ENCODE measurements around the gene MYLK. TPM values are rescaled to one million over a fixed set of nuclear protein-coding genes. Genes with fewer than 3 reads are reported as not detected.

The MYLK gene
- total and polyA plus RNA-seq, 2 of the 4 experiments (the other 2 are of a cell fraction): 299 to 484 TPM

GRCh38 chr3:123724306-123724705, 159.8 kb downstream of the MYLK start:
- no TSS peak for BruUV-seq (replicated peaks)
- no peaks in the 10 kb centered on the region for H4K20me1 ChIP-seq (ENCODE audit: insufficient read depth, low read length)
- peak overlapping the region; percentile 49 for H4K5ac ChIP-seq (ENCODE audit: low read depth, low read length)
- in situ Hi-C loops (cut with MboI; ENCODE audit: low sequenced_read_pairs): no loop called here
- ATAC-seq (ENCODE audit: low read depth): no peak
- H3K18ac ChIP-seq (ENCODE audit: low read depth, low read length): peak overlapping the region; percentile 20; the same call in 1 of the 2 replicates
- no peak overlapping the region for H3K56ac ChIP-seq (ENCODE audit: extremely low read depth, insufficient read depth, low read length)
- peaks cover 23 to 45% of the 10 kb centered on the region in 2 experiments for H3K79me1 ChIP-seq (ENCODE audit: low read depth in 1 of 2, low read length in 2 of 2)
- H4K91ac ChIP-seq (ENCODE audit: insufficient read depth, low read depth, low read length): peak overlapping the region; percentile 50
- H2AK5ac ChIP-seq (ENCODE audit: low read depth, low read length): peak overlapping the region; percentile 89
- H3K9me1 ChIP-seq (ENCODE audit: insufficient read depth, low read length): peaks cover 5% of the 10 kb centered on the region
- no peak overlapping the region for H2AFZ ChIP-seq (replicated peaks; ENCODE audit: low read length, poor library complexity)
- H2BK15ac ChIP-seq (ENCODE audit: low read depth, low read length): peak overlapping the region; percentile 35; the same call in 1 of the 3 replicates
- dilution Hi-C loops (cut with HindIII; ENCODE audit: low sequenced_read_pairs, unreplicated experiment): no loop called here
- peak overlapping the region in 1 of 2 experiments; percentile 57; a peak in 2 of 4 replicates for H4K8ac ChIP-seq (ENCODE audit: low read depth in 2 of 2, low read length in 2 of 2)
- no peak for TF ChIP-seq MXI1 (IDR thresholded peaks at IDR 0.05; ENCODE audit: borderline replicate concordance, low read depth, low read length)
- TF ChIP-seq SMC3 (IDR thresholded peaks at IDR 0.05; ENCODE audit: low read depth, low read length): 0 out of 2 replicates have a peak, but pooled peaks have one; percentile 16
- TF ChIP-seq, protein P1, sequence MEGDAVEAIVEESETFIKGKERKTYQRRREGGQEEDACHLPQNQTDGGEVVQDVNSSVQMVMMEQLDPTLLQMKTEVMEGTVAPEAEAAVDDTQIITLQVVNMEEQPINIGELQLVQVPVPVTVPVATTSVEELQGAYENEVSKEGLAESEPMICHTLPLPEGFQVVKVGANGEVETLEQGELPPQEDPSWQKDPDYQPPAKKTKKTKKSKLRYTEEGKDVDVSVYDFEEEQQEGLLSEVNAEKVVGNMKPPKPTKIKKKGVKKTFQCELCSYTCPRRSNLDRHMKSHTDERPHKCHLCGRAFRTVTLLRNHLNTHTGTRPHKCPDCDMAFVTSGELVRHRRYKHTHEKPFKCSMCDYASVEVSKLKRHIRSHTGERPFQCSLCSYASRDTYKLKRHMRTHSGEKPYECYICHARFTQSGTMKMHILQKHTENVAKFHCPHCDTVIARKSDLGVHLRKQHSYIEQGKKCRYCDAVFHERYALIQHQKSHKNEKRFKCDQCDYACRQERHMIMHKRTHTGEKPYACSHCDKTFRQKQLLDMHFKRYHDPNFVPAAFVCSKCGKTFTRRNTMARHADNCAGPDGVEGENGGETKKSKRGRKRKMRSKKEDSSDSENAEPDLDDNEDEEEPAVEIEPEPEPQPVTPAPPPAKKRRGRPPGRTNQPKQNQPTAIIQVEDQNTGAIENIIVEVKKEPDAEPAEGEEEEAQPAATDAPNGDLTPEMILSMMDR (conservative IDR thresholded peaks at IDR 0.05; ENCODE audit: low read depth, low read length): peak; percentile 51
- TF ChIP-seq RAD21 (IDR thresholded peaks at IDR 0.05; ENCODE audit: low read length): peak; percentile 20; the same call in 1 of the 2 replicates
- CTCF ChIA-PET: interaction anchor here (0.5 to 1.7 kb wide), 11 partner anchors 9 to 594 kb away, joined by 3 to 9 read pairs (median 3); no protein-coding TSS in a partner anchor
- H2BK5ac ChIP-seq (ENCODE audit: low read depth, low read length, poor library complexity, severe bottlenecking): peak overlapping the region; percentile 49
- H3K4me2 ChIP-seq (ENCODE audit: low read depth, low read length): no peak overlapping the region
- H2BK20ac ChIP-seq (ENCODE audit: low read depth, low read length): peak overlapping the region; percentile 92
- H3K27me3 ChIP-seq (ENCODE audit: control insufficient read depth, insufficient read depth, low read length): no peaks in the 10 kb centered on the region
- peak overlapping the region; percentile 55 for H3K14ac ChIP-seq (replicated peaks; ENCODE audit: low read depth, low read length)
- H3K27ac ChIP-seq (ENCODE audit: insufficient read depth, low read length): peak overlapping the region; percentile 8; the same call in 1 of the 2 replicates
- DNase-seq: peak; percentile 52
- WGBS, 2 experiments (ENCODE audit: extremely low coverage in 2 of 2, insufficient read length in 1 of 2): no CpG with 5 or more reads among the region's 3 CpGs
- H3K36me3 ChIP-seq (ENCODE audit: control insufficient read depth, insufficient read depth, low read length): peaks cover 53% of the 10 kb centered on the region
- no peak overlapping the region for H2AK9ac ChIP-seq (replicated peaks; ENCODE audit: low read depth, low read length, poor library complexity)
- no peaks in the 10 kb centered on the region for H3K9me3 ChIP-seq (ENCODE audit: control insufficient read depth, insufficient read depth, low read length)
- peak overlapping the region; percentile 31; the same call in 1 of the 2 replicates for H3K23ac ChIP-seq (ENCODE audit: low read depth, low read length)
- H3K4me3 ChIP-seq (ENCODE audit: insufficient read depth, low read depth, low read length): no peak overlapping the region
- H3K9ac ChIP-seq (ENCODE audit: low read depth, low read length): no peak overlapping the region
- H2BK120ac ChIP-seq (ENCODE audit: low read depth, low read length): peak overlapping the region; percentile 89
- H3K4me1 ChIP-seq (ENCODE audit: control insufficient read depth, insufficient read depth, low read length): peaks cover 24% of the 10 kb centered on the region
- intact Hi-C loops (cut with micrococcal nuclease): no loop called here
- peak overlapping the region; percentile 68 for H3K4ac ChIP-seq (ENCODE audit: low read depth, low read length)
- POLR2A ChIA-PET (ENCODE audit: unreplicated experiment): interaction anchor here (0.6 kb wide), 1 partner anchor 56 kb away, joined by 3 read pairs; no protein-coding TSS in a partner anchor

All from IMR-90 (cell line).